H9 (cell line): ENCODE results near the gene FARP2. TPM values are rescaled to one million over a fixed set of nuclear protein-coding genes. Genes with fewer than 3 reads are reported as not detected.

Experiments
- DNase-seq: peaks from one replicate; pipeline ENCODE4 v3.0.0-alpha.2; 2017
- H2AFZ ChIP-seq: one replicate; pipeline ENCODE4 v1.6.1; 2013; ENCODE audit warnings: mild to moderate bottlenecking, low read length, control low read depth, moderate library complexity
- H2AK5ac ChIP-seq: 2 replicates; pipeline ENCODE4 v1.6.1; 2013; ENCODE audit warnings: low read length, control low read depth, mixed read lengths; ENCODE audit not compliant: insufficient read length
- H2BK120ac ChIP-seq: one replicate; pipeline ENCODE4 v1.6.1; 2013; ENCODE audit warnings: low read depth, mild to moderate bottlenecking, low read length, control low read depth, inconsistent platforms; ENCODE audit not compliant: poor library complexity, severe bottlenecking
- H2BK12ac ChIP-seq: 2 replicates; pipeline ENCODE4 v1.6.1; 2013; ENCODE audit warnings: low read length, control low read depth, mixed read lengths, low read depth; ENCODE audit not compliant: insufficient read length
- H2BK15ac ChIP-seq: 2 replicates; pipeline ENCODE4 v1.6.1; 2013; ENCODE audit warnings: low read depth, low read length, control low read depth
- H2BK20ac ChIP-seq: one replicate; pipeline ENCODE4 v1.6.1; 2013; ENCODE audit warnings: low read depth, mild to moderate bottlenecking, low read length, control low read depth, inconsistent platforms; ENCODE audit not compliant: poor library complexity, severe bottlenecking
- H2BK5ac ChIP-seq: 2 replicates; pipeline ENCODE4 v1.6.1; 2013; ENCODE audit warnings: low read length, control low read depth, mixed read lengths; ENCODE audit not compliant: insufficient read length
- H3K14ac ChIP-seq: 2 replicates; pipeline ENCODE4 v1.6.1; 2013; ENCODE audit warnings: low read length, control low read depth; ENCODE audit not compliant: insufficient read depth
- H3K18ac ChIP-seq: 2 replicates; pipeline ENCODE4 v1.6.1; 2013; ENCODE audit warnings: low read depth, mild to moderate bottlenecking, mixed read lengths, low read length, control low read depth; ENCODE audit not compliant: insufficient read length
- H3K23ac ChIP-seq: 2 replicates; pipeline ENCODE4 v1.6.1; 2013; ENCODE audit warnings: low read length, control low read depth, mixed read lengths, low read depth; ENCODE audit not compliant: insufficient read length
- H3K23me2 ChIP-seq: 2 replicates; pipeline ENCODE4 v1.6.1; 2013; ENCODE audit warnings: low read depth, mild to moderate bottlenecking, mixed read lengths, low read length, control low read depth; ENCODE audit not compliant: insufficient read length, poor library complexity, severe bottlenecking
- H3K27ac ChIP-seq: 2 replicates; pipeline ENCODE4 v1.5.1; 2013; ENCODE audit warnings: low read length, control low read depth, mixed read lengths, low read depth; ENCODE audit not compliant: insufficient read length
- H3K27me3 ChIP-seq: 2 replicates; pipeline ENCODE4 v1.6.1; 2013; ENCODE audit warnings: low read length, control low read depth, inconsistent platforms; ENCODE audit not compliant: insufficient read depth
- H3K4ac ChIP-seq: 2 replicates; pipeline ENCODE4 v1.6.1; 2013; ENCODE audit warnings: low read depth, mild to moderate bottlenecking, control low read depth, inconsistent platforms, low read length, moderate library complexity
- H3K4me1 ChIP-seq: 2 replicates; pipeline ENCODE4 v1.6.1; 2013; ENCODE audit warnings: low read length, control low read depth, inconsistent platforms; ENCODE audit not compliant: insufficient read depth
- H3K4me2 ChIP-seq: 2 replicates; pipeline ENCODE4 v1.6.1; 2013; ENCODE audit warnings: low read length, control low read depth, mixed read lengths; ENCODE audit not compliant: insufficient read length, insufficient read depth
- H3K56ac ChIP-seq: 2 replicates; pipeline ENCODE4 v1.6.1; 2013; ENCODE audit warnings: low read depth, mild to moderate bottlenecking, mixed read lengths, low read length, control low read depth; ENCODE audit not compliant: insufficient read length
- H3K79me1 ChIP-seq: 2 replicates; pipeline ENCODE4 v1.6.1; 2013; ENCODE audit warnings: low read depth, mild to moderate bottlenecking, moderate library complexity, low read length, control low read depth, inconsistent platforms; ENCODE audit not compliant: insufficient read depth, poor library complexity, severe bottlenecking
- H3K79me2 ChIP-seq: 2 replicates; pipeline ENCODE4 v1.6.1; 2013; ENCODE audit warnings: low read length, control low read depth, inconsistent platforms; ENCODE audit not compliant: insufficient read depth
- H3K9ac ChIP-seq: 2 replicates; pipeline ENCODE4 v1.6.1; 2013; ENCODE audit warnings: low read length, control low read depth, mixed read lengths; ENCODE audit not compliant: insufficient read length; ENCODE audit errors: extremely low read depth
- H3K9me3 ChIP-seq: one replicate; pipeline ENCODE4 v1.6.1; 2013; ENCODE audit warnings: low read depth, low read length, inconsistent platforms; ENCODE audit not compliant: control insufficient read depth
- H3T11ph ChIP-seq: one replicate; pipeline ENCODE4 v1.6.1; 2013; ENCODE audit warnings: mild to moderate bottlenecking, low read length, control low read depth, inconsistent platforms
- H4K20me1 ChIP-seq: one replicate; pipeline ENCODE4 v1.6.1; 2013; ENCODE audit not compliant: control insufficient read depth, insufficient read length, insufficient read depth
- H4K5ac ChIP-seq: 2 replicates; pipeline ENCODE4 v1.6.1; 2013; ENCODE audit warnings: low read depth, mild to moderate bottlenecking, mixed read lengths, low read length, control low read depth; ENCODE audit not compliant: insufficient read length
- H4K8ac ChIP-seq: replicated peaks from 2 replicates; pipeline ENCODE4 v1.6.1; 2013; ENCODE audit warnings: low read length, control low read depth, mixed read lengths, low read depth; ENCODE audit not compliant: insufficient read length
- H4K91ac ChIP-seq: 2 replicates; pipeline ENCODE4 v1.6.1; 2013; ENCODE audit warnings: low read depth, mild to moderate bottlenecking, moderate library complexity, mixed read lengths, low read length, control low read depth; ENCODE audit not compliant: insufficient read length
- H3K27ac Mint-ChIP-seq, 3 experiments: 2 replicates in 2 of 3; 3 replicates in 1 of 3; pipeline ENCODE4 v1.8.0; 2020 to 2021; ENCODE audit warnings: mixed read lengths in 3 of 3, mild to moderate bottlenecking in 1 of 3, moderate library complexity in 1 of 3
- H3K27me3 Mint-ChIP-seq: 2 replicates; pipeline ENCODE4 v1.8.0; 2021; ENCODE audit warnings: low read depth, mild to moderate bottlenecking, moderate library complexity, mixed read lengths
- H3K36me3 Mint-ChIP-seq, 3 experiments: 2 replicates in 2 of 3; 3 replicates in 1 of 3; pipeline ENCODE4 v1.8.0; 2020 to 2021; ENCODE audit warnings: low read depth in 3 of 3, mixed read lengths in 3 of 3; ENCODE audit not compliant: insufficient read depth in 1 of 3
- H3K4me1 Mint-ChIP-seq, 2 experiments: 2 replicates each; pipeline ENCODE4 v1.8.0; 2020; ENCODE audit warnings: mixed read lengths in 2 of 2
- H3K4me3 Mint-ChIP-seq, 2 experiments: 2 replicates in 1 of 2; 3 replicates in 1 of 2; pipeline ENCODE4 v1.8.0; 2020 to 2021; ENCODE audit warnings: mild to moderate bottlenecking in 2 of 2, mixed read lengths in 2 of 2, moderate library complexity in 1 of 2
- H3K9me3 Mint-ChIP-seq, 2 experiments: 2 replicates in 1 of 2; 3 replicates in 1 of 2; pipeline ENCODE4 v1.8.0; 2020; ENCODE audit warnings: mild to moderate bottlenecking in 2 of 2, mixed read lengths in 2 of 2, moderate library complexity in 1 of 2
- WGBS: extraction: QIAGEN DNeasy Blood & Tissue Kit; methylation state at CpG from one replicate; pipeline ENCODE4 v1.1.7; 2013; ENCODE audit warnings: missing lambda C conversion rate, low lambda C conversion rate, mixed read lengths; ENCODE audit not compliant: insufficient read length; ENCODE audit errors: extremely low coverage; 5-methylcytosine and 5-hydroxymethylcytosine counted together
- total RNA-seq: library from RNA; stranded (reverse); gene quantifications from 2 replicates; pipeline ENCODE4 v1.2.1, GENCODE V29; 2021
- TF ChIP-seq, protein P1 (sequence below): fragments of 200-600 bp; sonication (generic); conservative IDR thresholded peaks from 3 replicates; pipeline ENCODE4 v1.8.0; 2021; ENCODE audit warnings: antibody characterized with exemption, mild to moderate bottlenecking

FARP2 gene
- total RNA-seq, 1 experiment from 2014 or later = 33.9 TPM

DNA sequence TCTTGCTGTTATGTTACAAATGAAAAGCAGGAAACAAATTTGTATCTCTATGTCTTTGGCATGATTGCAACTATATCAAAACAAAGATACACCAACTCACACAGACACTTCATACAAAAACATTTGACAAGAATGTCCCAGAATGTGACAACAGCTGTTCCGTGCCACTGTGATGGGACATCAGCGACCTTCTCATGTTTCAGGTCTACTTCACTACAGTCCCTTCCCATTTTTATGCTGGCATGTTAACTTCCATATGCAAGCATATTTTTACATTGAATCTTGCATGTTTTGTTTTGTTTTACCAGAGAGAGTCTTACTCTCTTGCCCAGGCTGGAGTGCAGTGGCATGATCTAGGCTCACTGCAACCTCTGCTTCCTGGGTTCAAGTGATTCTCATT, 81.1 kb downstream of the FARP2 start:
- Histone ChIP-seq H3K79me1 (no peaks in the 10 kb centered on the region), H2BK20ac (no peak overlapping the region), H3K23me2 (no peaks in the 10 kb centered on the region), H3K56ac (no peak overlapping the region), H2BK120ac (no peak overlapping the region), H3K79me2 (no peaks in the 10 kb centered on the region), H4K5ac (no peak overlapping the region), H4K8ac (no peak overlapping the region), H3K4ac (no peak overlapping the region), H2AFZ (no peak overlapping the region), H3K9me3 (no peaks in the 10 kb centered on the region), H3K27ac (no peak overlapping the region), H2AK5ac (no peak overlapping the region), H4K91ac (no peak overlapping the region), H2BK12ac (no peak overlapping the region), H3K14ac (no peak overlapping the region), H3K18ac (no peak overlapping the region), H3K27me3 (no peaks in the 10 kb centered on the region), H2BK5ac (no peak overlapping the region), H3K23ac (no peak overlapping the region), H4K20me1 (no peaks in the 10 kb centered on the region), H2BK15ac (no peak overlapping the region), H3K4me1 (no peaks in the 10 kb centered on the region), H3K9ac (no peak overlapping the region), H3K4me2 (no peak overlapping the region), H3T11ph (no peak overlapping the region)
- TF ChIP-seq, protein P1, sequence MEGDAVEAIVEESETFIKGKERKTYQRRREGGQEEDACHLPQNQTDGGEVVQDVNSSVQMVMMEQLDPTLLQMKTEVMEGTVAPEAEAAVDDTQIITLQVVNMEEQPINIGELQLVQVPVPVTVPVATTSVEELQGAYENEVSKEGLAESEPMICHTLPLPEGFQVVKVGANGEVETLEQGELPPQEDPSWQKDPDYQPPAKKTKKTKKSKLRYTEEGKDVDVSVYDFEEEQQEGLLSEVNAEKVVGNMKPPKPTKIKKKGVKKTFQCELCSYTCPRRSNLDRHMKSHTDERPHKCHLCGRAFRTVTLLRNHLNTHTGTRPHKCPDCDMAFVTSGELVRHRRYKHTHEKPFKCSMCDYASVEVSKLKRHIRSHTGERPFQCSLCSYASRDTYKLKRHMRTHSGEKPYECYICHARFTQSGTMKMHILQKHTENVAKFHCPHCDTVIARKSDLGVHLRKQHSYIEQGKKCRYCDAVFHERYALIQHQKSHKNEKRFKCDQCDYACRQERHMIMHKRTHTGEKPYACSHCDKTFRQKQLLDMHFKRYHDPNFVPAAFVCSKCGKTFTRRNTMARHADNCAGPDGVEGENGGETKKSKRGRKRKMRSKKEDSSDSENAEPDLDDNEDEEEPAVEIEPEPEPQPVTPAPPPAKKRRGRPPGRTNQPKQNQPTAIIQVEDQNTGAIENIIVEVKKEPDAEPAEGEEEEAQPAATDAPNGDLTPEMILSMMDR = no peak
- no peak overlapping the region for H3K27ac Mint-ChIP-seq
- H3K9me3 Mint-ChIP-seq = no peaks in the 10 kb centered on the region
- H3K4me1 Mint-ChIP-seq = no peaks in the 10 kb centered on the region
- no peak overlapping the region for H3K4me3 Mint-ChIP-seq
- H3K27me3 Mint-ChIP-seq = no peaks in the 10 kb centered on the region
- H3K36me3 Mint-ChIP-seq = peaks cover 22 to 44% (median 39%) of the 10 kb centered on the region in 3 experiments; a peak in 6 of 7 replicates
- DNase-seq = no peak
- WGBS = no CpG with 5 or more reads among the region's 2 CpGs
